ENCODE results near the gene DNA2.

DNA sequence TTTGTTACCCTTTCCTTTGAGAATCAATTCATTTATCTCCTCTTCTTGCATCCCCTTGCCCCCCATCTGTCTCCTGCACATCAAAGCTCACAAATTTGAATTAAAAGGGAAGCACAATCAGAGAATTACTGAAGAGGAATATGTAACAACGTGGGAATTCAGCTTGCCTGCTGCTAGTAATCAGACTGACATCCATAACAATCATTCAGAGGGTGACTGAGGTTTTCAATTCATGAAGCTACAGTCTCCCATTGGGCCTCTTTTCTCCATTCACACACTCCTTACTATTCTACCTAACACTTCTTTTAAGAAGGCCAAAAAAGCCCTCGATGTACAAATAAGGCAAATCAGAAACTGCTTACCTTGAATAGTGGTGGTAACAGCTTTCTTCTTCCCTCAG, 24.3 kb upstream of the DNA2 start:
- TF ChIP-seq CTCF (IDR thresholded peaks at IDR 0.05 in 2 of 3, conservative IDR thresholded peaks at IDR 0.05 in 1 of 3; ENCODE audit: borderline replicate concordance in 1 of 3, insufficient read depth in 1 of 3, low read depth in 2 of 3, low read length in 2 of 3) (no peak), MAX (IDR thresholded peaks at IDR 0.05) (no peak), YY1 (IDR thresholded peaks at IDR 0.05; ENCODE audit: extremely low read depth, insufficient replicate concordance, low read depth, low read length) (no peak), ZNF274 (IDR thresholded peaks at IDR 0.05; ENCODE audit: low read depth, low read length) (no peak), ZBTB33 (IDR thresholded peaks at IDR 0.05; ENCODE audit: extremely low read depth, insufficient replicate concordance, low read length) (no peak), JUND (IDR thresholded peaks at IDR 0.05) (no peak), EZH2phosphoT487 (IDR thresholded peaks at IDR 0.05; ENCODE audit: borderline replicate concordance) (no peak), POLR2A (IDR thresholded peaks at IDR 0.05; ENCODE audit: borderline replicate concordance, extremely low read depth, insufficient read depth, insufficient read length) (no peak), SIN3A (IDR thresholded peaks at IDR 0.05; ENCODE audit: low read depth) (no peak)

All from HCT116 (cell line).